Measurements from ENCODE around the gene CTSH.
A peak's percentile ranks its signal among the peaks of the same experiment; 100 is the strongest.
"Not testable (repeated sequence)": the region's sequence is repeated elsewhere in the genome, so short reads cannot be mapped to it uniquely, and the experiment has no call there.

CTSH gene

DNA sequence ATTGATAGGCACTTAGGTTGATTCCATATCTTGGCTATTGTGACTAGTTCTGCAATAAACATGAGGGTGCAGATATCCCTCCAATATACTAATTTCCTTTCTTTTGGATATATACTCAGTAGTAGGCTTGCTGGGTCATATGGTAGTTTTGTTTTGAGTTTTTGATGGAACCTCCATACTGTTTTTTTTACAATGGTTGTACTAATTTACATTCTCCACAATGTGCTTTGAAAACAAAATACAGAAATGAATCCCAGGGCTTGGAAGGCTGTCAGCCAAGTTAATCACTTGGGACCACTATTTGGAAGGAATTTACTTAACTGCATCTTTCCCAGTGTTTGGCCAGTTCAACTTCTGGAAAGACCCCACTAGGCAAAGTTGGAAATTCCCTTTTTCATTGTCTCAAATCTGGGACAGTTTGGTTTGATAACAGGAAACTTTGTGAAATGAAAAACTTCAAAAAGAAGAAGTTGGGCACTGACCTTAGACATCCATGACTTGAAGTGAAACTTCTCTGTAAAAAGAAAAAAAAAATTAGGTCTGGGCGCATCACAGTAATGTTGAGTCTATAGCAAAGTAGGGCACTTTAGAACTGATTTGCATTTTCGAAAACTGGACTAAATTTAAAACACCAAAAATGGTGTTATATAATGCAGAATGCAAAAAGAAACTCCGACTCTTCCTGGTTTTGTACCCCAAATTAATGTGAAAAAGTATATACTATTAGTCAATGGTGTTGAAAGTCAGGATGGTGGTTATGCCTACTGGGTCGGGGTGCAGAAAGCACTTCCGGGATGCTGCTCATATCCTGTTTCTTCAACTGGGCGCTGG lies 6.0 kb downstream of the CTSH start:
- peak; percentile 58 for DNase-seq (ENCODE audit: low spot score)

DNA sequence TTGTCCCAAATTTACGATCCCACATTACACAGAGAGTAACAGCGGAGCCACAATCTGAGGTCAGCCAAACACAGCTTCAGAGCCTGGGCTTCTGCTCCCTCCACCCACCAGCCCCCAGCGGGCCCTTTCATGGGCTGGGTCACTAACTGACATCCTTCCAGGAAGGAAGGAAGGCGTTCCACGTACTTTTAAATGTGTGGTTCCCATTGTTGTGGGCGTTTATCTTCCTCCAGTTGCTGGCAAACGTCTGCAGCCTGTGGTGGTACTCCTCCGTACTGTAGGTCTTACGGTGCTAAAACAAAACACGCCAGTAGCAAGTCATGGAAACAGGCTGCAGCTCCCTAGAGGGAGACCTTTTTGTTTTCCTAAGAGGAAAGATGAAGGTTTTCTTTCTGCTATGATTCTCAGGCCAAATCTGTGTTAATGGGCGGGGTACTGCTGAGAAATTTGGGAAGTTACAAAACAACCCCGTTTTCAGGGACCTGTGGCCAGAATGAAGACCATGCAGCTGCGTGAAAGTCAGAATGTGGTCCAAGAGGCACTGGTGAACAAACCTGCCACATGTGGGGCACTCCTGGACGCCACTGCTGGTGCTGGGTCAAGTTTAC lies 7.6 kb downstream of the CTSH start:
- DNase-seq (ENCODE audit: low spot score) = peak; percentile 26

DNA sequence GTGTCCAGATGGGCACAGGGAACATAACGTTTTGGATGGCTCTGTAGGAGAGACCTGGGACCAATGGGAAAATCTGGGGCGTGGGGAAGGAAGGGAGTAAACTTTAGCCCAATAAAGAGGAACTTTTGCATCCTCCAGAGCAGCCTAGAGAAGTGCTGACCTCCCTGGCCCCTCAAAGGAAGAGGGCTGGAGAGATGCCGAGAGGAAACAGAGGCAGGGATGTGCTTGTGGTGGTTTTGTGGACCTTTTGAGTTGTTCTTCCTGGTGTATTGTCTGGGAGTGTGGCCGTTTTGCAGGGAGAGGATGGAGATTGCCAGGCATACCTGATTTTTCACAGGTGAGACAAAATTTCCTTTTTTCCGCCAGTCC lies 10.2 kb downstream of the CTSH start:
- no peak for DNase-seq (ENCODE audit: low spot score)

DNA sequence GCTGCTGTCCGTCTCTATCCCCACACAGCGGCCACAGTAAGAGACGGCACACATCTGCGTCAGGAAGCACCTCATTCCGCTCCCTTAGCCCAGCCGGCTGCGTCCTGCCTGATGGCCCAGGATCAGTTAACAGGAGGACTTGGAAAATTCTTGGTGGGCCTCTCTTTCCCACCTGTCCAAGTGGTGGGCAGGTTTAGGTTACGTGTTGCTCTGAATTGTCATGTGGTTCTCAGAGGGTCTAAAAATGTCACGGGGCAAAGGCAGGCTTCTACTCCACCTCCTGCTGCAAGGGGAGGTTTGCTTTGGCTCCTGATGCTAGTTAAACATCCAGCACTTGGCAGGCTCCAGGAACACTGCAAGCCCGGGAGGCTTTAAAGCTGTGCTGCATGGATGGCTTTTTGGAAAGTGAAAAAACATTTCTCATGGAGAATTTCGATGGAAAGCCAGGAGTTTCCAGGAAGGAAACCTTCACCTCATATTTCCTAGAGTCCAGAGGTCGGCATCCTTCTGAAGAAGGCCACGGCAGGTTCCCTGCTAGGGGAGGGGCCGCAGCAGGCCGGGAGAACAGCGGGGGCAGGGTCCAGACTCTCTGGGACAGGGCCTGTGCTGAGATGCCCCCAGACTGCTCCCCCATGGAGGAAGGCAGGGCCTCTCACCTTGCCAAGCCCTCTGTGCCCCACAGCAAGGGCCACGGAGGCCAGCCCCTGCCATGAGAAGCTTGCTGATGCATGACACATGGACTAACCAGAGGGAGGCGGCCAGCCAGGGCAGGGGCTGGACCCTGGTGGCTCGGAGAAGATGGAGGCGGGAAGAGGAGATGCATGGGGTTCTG lies 10.8 kb downstream of the CTSH start:
- no peak for DNase-seq (ENCODE audit: low spot score)

DNA sequence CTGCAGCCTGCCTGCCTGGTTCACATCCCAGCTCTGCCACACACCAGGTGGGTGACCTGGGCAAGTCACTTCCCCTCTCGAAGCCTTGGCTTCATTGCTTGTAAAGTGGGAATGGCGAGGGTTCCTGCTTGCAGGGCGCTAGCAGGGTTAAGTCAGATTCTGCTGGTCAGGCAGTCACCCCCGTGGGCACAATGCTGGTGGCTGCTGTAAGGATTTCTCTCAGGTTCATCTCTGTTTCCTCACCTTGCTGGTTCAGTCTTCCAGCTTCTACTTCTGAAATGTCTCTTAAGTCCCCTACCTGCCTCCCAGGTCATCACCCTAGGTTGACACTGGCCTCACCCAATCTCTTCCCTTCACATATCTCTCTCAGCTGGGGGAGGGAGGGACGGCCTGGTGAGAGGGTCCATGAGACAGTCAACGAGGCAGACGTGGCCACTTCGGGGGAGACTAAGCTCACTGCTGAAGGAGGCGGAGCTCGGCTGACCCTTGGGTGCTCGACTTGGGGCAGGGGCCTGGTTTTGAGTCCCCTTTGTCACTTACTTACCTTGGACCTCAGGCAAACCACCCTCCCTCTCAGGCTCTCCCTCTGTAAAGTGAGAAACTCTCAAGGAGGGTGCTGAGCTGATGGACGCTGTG lies 11.5 kb downstream of the CTSH start:
- DNase-seq (ENCODE audit: low spot score) = no peak

DNA sequence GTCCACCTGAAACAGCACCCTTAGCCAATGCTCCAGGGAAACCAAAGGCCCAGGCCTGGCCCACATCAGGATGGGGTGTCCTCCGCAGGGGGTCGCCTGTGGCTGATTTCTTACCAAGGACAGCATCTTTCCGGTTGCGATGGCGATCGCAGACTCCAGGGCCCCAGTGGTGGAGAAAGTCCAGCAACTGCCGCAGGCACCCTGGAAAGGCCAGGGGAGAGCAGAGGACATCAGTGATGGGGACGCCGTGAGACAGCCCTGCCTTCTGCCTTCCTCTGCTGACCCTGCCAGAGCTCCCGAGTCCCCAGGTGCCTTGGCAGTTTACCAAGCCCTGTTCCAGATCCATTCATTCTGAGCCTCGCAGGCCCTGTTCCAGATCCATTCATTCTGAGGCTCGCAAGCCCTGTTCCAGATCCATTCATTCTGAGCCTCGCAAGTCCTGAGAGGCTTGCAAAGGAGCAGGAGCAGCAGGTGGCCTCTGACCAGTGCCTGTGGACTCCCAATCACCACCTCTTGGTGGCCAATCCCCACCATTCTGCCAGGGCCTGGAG lies 12.5 kb downstream of the CTSH start:
- DNase-seq (ENCODE audit: low spot score) = no peak

DNA sequence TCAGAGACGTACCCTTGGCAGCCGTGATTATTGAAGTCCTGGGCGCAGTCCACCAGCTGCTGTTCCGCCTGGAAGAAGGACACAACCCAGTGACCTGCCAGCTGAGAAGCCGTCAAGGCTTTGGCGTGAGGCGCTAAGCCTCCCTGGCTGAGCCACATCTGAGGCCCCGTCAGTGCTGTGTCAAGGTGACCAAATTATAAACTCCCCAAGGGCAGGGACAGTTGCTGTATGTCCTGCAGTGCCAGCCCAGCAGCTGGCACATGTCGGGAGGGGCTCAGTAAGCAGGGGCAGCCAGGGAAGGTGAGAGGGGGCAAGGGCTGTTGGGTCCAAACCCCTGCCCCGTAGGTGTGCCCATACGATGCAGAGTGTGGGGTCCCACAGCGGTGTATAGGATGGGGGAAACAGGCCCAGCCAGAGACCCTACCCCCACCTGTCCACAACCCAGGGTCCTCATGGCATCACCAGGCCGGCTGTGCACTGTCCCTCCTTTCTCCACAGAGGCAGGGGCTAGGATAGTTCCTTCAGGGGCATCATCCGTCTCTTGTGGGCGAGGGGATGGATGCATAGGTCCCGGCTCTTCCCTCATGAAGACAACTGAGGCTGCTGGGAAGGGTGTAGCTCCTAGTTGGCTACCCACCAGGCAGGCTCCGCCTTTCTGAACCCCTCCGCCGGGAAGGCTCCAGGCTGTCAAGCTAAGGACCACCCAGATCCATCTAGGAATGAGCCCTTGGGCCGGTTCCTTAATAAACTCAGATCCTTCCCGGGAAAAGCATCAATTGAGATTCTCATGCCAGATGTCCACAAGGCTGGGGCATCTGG lies 13.2 kb downstream of the CTSH start:
- no peak for DNase-seq (ENCODE audit: low spot score)

DNA sequence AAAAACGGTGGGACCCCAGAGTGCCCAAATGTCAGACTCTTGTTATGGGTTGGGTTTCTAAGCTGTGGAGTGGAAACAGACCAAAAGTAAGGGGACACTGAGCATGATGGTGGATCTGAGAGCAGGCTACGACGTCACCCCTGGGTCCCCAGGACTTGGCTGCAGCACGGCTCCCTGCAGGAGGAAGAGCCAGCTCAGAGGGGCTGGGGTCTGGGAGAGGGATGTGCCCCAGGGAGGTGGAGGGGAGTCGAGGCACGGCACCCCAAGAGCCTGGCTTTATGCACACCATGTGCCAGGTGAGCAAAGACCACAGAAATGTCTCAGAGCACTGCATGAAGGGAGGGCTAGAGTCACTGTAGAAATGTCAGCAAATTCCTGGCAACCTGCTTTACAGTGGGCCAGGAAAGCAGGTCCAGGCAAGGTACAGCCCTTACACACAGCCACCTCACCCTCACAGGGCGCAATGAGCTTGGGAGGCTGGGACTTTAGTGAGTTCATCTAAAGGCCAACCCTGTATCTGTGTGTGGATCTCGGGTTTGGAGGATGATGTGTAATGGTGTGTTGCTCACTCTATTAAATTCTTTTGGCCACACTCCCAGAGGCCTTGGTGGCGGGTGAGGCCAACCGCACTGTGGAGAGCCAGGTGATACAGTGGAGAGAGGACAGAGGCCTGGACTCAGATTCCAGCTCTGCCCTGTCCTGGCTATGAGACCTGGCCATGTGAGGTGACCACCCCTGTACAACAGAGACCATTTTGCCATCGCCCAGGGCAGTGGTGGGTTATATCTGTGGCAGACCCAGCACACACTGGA lies 14.1 kb downstream of the CTSH start:
- DNase-seq (ENCODE audit: low spot score) = no peak

DNA sequence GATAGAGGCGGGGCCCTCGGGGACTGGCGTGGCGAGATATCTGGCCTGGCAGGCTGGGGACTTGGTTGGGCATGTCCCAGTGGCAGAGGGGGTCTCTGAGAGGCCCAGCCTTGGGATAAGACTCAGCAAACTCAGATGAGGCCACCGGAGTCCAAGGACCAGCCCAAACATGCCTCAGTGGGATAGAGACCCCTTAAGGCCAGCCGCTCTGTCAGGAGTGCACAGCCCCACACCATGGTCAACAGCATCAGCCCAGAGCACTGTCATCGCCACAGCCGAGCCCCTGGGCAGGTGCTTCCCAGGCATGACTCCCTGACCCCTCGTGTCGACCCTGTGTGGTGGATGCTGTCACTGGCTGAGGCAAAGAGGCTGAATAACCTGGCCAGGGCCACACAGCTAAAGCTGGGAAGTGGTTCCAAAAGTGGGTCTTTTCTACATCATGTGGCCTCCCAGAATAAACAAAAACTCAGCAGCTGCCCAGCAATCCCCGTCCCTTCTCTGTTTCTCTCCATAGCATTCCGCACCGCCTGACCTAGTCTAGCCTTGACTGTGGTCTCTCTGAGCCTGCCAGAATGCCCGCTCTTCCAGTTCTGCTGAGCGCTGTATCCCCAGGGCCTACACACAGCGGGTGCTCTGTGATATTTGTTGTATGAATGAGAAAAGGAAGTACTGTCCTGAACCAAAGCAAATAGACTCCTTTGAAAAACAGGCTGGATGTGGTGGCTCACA lies 15.1 kb downstream of the CTSH start:
- DNase-seq (ENCODE audit: low spot score) = no peak

DNA sequence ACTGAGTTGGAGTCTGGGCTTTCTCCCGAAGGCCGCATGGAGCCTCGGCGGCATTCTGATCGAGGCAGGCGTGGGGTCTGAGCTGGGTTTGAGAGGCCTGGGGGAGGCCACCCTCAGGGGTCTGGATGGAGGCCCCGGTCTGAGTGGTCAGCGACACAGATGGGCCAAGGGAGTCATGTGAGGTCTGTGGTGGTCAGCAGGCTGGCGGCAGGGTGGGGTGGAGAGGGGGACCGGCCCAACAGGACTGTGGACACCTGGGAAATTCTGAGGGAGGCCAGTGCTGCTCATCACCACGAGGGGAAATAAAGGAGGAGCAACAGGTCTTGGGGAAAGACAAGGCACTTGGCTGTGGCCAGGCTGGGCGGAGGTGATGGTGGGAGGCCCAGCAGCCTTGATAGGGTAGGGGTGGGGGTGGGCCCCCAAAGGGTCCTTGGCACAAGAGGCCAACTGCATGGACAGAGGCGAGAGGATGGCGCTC lies 16.2 kb downstream of the CTSH start:
- DNase-seq (ENCODE audit: low spot score) = no peak

DNA sequence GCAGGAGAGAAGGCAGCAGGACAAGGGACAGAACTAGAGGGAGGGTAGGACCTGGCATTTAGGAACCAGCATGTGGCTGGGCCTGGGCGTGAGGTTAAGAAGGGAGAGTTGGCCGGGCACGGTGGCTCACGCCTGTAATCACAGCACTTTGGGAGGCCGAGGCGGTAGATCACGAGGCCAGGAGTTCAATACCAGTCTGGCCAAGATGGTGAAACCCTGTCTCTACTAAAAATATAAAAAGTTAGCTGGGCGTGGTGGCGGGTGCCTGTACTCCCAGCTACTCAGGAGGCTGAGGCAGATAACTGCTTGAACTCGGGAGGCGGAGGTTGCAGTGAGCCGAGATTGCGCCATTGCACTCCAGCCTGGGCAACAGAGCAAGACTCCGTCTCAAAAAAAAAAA lies 16.7 kb downstream of the CTSH start:
- not testable (repeated sequence) for DNase-seq (ENCODE audit: low spot score)

DNA sequence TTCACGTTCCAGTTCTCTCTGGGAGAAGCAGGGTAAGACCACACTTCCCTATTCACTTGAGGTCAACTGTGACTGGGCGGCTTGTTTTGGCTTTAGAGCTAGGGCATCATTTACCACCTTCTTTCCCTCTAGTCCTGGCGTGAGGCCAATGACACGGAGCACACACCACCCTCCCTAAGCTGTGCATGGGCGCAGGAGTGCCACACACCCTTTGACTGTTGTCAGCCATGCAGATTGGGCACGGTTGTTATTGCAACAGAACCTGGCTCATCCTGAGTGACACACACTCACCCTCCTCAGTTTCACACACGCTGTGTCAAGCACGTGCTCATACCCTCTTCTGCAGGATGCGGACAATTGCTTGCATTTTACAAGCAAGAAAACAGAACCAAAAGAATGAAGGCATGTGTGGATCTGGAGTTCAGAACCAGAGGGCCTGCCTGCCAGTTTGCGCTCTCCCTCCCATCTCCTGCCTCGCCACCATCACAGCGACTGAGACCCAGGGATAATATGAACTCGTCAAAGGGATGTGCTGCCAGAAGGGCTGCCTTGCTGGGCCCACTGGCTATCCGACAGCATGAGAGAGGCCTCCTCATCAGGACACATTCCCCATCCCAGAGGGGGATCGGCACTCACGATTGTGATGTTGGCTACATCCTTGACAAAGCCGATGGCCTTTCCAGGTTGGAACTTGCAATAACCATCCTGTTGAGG lies 17.6 kb downstream of the CTSH start:
- no peak for DNase-seq (ENCODE audit: low spot score)

DNA sequence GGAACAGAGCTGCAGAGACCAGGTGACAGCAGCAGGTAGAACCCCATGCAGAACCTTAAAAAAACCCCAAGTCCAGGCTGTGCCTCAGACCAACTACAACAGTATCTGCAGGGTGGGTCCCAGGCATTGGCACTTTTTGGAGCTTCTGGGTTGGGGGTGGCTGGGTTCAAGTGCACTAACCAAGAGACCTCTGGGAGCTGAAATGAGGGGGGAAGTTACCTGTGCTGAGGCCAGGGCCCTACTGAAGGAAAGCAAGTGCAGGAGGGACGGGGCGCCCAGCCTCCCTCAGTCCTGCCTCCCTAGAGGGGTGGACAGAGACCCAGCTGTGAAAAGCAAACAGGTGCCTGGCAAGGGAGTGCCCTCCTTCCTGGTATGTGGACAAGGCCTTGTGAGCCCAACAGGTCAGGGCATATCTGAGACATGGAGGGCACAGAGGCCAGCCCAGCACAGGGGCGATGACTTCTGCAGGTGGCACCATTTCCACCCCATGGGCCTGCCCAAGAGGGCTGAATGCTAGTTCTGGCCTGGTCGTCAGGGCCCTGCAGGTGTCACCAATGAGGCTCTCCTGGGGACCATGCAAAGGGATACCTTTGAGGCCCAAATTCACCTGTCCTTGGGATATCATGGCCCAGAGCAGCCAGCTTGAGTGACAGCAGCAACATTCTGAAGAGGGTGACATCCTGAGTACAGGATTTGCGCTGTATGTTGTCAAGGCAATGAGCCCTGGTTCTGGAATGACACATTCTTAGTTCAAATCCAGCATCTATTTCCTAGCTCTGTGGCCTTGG lies 18.7 kb downstream of the CTSH start:
- no peak for DNase-seq (ENCODE audit: low spot score)

DNA sequence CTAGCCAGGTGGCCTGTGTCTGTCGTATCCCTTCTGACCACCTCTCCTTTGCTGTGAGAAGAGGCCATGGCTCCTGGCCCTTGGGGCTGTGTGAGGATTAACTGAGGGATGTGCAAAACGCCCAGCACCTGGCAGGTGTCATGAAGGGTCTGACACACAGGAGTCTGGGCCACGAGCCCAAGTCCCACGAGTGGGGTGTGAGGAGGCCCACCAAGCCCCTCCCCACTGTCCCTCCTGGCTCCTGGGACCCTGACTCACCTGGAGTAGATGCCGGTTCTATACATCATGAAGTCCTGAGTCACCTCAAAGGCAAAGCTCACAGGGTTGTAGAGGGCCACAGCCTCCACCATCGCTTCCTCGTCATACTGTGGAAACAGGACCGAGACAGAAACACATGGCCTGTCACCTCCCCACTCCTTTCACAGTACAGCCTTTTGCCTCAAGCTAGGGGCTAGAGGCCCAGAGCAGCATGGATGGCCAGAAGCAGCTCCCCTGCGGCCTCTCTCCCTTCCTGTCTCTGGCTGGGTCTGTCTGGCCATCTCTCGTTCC lies 19.7 kb downstream of the CTSH start:
- no peak for DNase-seq (ENCODE audit: low spot score)

DNA sequence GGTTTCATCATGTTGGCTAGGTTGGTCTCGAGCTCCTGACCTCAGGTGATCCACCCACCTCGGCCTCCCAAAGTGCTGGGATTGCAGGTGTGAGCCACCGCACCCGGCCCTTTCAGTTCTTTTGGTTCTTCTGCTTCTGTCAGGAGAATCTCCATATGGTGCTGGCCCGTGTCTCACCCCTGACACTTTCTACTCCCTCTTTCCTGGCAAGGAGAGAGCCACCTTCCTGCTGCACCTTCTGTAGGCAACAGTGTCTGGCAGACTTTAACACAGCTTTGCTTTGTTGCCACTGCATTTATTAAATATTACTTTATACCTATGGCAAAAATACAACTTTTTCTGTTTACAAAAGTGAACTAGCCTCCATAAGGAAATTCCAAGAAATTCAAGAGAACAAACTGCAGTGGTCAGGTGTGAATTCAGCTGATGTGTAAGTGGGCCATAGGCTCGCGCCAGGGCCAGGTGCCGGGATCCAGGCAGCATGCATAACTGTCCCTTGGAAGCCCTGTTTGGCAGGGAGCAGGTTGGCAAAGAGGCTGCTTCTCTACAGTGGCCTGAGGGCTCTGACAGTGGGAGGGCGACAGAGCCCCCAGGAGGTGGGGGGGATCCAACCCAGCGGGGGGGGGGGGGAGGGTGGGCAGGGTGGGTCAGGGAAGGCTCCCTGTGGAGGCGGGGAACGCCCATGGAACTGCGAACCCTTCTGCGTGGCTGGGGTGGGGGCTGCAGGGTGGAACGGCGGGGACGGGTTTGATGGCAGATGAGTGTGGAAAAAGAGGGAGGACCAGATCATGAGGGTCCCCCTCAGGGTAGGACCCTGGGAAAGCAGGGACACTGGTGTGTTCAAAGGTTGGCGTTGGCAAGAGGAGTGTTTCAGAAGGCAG lies 21.1 kb downstream of the CTSH start:
- DNase-seq (ENCODE audit: low spot score) = no peak

DNA sequence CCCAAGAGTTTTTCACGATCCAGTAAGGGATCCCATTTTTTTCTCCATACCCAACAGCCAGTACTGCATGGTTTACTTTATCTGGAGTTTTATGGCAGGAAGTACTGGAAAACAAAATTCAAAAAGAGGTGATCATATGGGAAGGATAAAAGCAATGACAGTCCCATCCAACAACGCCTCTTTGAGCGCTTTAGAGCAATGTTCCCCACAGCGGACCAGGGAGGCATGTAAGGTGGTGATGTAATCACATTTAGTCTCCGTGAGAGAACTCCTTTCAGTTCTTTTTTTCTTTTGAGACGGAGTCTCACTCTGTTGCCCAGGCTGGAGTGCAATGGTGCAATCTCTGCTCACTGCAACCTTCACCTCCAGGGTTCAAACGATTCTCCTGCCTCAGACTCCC lies 21.8 kb downstream of the CTSH start:
- no peak for DNase-seq (ENCODE audit: low spot score)

DNA sequence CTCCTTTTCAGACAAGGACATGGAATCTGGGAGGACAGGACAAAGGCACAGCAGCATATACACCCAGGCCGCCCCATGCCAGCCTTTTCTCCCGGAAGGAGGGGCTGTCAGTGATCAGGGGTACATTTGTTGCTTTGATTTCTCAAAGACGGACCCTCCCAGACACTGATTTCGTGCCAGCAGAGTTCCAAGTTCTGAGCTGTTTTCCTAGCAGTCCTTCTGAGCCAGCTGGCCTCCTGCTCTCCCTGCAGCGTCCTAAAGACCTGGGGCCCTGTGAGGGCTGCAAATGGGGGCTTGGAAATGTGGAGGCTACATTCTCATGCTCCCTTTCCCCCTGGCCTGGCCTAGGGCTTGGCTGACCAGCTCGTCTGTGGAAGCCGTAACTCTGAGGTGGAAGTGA lies 22.3 kb downstream of the CTSH start:
- DNase-seq (ENCODE audit: low spot score) = no peak

Data from CD4-positive, alpha-beta T cell treated with Interleukin-15 for 4 hours (primary cell).